ENCODE results near the gene HPS1. TPM values are rescaled to one million over a fixed set of nuclear protein-coding genes. Genes with fewer than 3 reads are reported as not detected.

HPS1 gene
- total and polyA plus RNA-seq, 7 donors, result 11.5 to 29.1 (median 15.6) TPM

- intact Hi-C loops (cut with DNase I), result no loop called here
- ATAC-seq, result no peak
- no peak for DNase-seq
- H3K9me3 ChIP-seq, result no peaks in the 10 kb centered on the region
- no peak overlapping the region for H3K27ac ChIP-seq
- peaks cover under 1% of the 10 kb centered on the region for H3K4me1 ChIP-seq
- TF ChIP-seq, protein P1, sequence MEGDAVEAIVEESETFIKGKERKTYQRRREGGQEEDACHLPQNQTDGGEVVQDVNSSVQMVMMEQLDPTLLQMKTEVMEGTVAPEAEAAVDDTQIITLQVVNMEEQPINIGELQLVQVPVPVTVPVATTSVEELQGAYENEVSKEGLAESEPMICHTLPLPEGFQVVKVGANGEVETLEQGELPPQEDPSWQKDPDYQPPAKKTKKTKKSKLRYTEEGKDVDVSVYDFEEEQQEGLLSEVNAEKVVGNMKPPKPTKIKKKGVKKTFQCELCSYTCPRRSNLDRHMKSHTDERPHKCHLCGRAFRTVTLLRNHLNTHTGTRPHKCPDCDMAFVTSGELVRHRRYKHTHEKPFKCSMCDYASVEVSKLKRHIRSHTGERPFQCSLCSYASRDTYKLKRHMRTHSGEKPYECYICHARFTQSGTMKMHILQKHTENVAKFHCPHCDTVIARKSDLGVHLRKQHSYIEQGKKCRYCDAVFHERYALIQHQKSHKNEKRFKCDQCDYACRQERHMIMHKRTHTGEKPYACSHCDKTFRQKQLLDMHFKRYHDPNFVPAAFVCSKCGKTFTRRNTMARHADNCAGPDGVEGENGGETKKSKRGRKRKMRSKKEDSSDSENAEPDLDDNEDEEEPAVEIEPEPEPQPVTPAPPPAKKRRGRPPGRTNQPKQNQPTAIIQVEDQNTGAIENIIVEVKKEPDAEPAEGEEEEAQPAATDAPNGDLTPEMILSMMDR (IDR thresholded peaks at IDR 0.05), result no peak
- no peaks in the 10 kb centered on the region for H3K27me3 ChIP-seq (ENCODE audit: insufficient read depth in 3 of 3, low read length in 2 of 3)
- 78 to 87% (median 87%) methylated on average over 7 of the region's 7 CpGs for WGBS, 3 donors
- H3K36me3 ChIP-seq (ENCODE audit: insufficient read depth in 1 of 2, low read depth in 1 of 2), result no peaks in the 10 kb centered on the region
- no peak overlapping the region for H3K4me3 ChIP-seq
Observed at GRCh38 chr10:98403812-98404504, 42.8 kb downstream of the HPS1 start.

DNA sequence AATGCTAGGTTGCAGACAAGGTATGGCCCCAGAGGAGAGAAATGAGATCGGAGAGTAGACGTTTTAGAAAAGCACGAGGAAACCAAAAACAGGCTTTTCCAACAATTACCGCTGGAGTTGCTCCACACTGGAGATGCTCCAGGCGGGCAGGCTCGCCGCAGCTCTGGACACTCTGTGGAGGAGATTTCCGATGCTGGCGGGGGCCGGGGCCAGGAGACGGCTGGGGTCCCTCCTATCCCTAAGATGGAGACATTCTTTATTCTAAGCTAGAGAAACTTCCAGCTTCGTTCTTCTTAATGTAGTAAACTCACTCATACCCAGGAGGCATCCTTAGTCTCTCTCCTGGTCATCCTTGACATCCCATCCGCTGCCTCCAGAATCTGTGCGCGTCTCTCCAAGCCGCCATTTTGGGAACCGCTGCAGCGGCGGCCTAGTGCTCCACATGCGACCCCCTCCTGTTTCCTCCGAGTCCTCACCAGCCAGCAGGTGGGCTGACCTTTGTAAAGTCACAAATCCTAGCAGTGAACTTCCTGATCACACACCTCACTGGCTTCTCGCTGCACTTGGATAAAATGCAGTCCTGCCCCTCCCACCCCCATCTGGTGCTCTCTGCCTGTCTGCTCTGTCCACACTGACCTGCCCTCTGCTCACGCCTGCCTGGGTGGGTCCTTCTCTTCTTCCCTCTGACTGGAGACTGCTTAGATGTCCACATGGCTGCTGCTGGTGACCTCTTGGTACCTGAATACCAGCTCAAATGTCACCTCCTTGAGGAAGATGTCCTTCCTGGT, 43.6 kb downstream of the HPS1 start:
- Histone ChIP-seq H3K4me1 (no peaks in the 10 kb centered on the region), H3K27ac (no peak overlapping the region), H3K36me3 (ENCODE audit: insufficient read depth in 1 of 2, low read depth in 1 of 2) (no peaks in the 10 kb centered on the region), H3K9me3 (no peaks in the 10 kb centered on the region), H3K27me3 (ENCODE audit: insufficient read depth in 3 of 3, low read length in 2 of 3) (no peaks in the 10 kb centered on the region), H3K4me3 (no peak overlapping the region)
- DNase-seq (no peak), ATAC-seq (no peak)
- intact Hi-C loops (cut with DNase I), result no loop called here
- WGBS, 3 donors, result 96 to 98% (median 97%) methylated on average over 23 of the region's 23 CpGs
- TF ChIP-seq, protein P1 (IDR thresholded peaks at IDR 0.05), result no peak

- Histone ChIP-seq H3K9me3 (no peaks in the 10 kb centered on the region), H3K4me3 (no peak overlapping the region), H3K27me3 (ENCODE audit: insufficient read depth in 3 of 3, low read length in 2 of 3) (no peaks in the 10 kb centered on the region), H3K4me1 (no peaks in the 10 kb centered on the region), H3K36me3 (ENCODE audit: insufficient read depth in 1 of 2, low read depth in 1 of 2) (no peaks in the 10 kb centered on the region), H3K27ac (no peak overlapping the region)
- TF ChIP-seq, protein P1 (IDR thresholded peaks at IDR 0.05), result no peak
- DNase-seq (no peak), ATAC-seq (no peak)
- 90 to 94% (median 94%) methylated on average over 7 of the region's 7 CpGs for WGBS, 3 donors
- intact Hi-C loops (cut with DNase I), result no loop called here
Observed at GRCh38 chr10:98402478-98402877, 44.3 kb downstream of the HPS1 start.

GRCh38 chr10:98400482-98400881, 46.3 kb downstream of the HPS1 start:
- ATAC-seq (no peak), DNase-seq (no peak)
- Histone ChIP-seq H3K27me3 (ENCODE audit: insufficient read depth in 3 of 3, low read length in 2 of 3) (no peaks in the 10 kb centered on the region), H3K27ac (no peak overlapping the region), H3K4me1 (no peaks in the 10 kb centered on the region), H3K9me3 (no peaks in the 10 kb centered on the region), H3K4me3 (no peak overlapping the region), H3K36me3 (ENCODE audit: insufficient read depth in 1 of 2, low read depth in 1 of 2) (peaks cover 0 to 4% of the 10 kb centered on the region in 2 donors)
- 88 to 93% (median 93%) methylated on average over 2 of the region's 2 CpGs for WGBS, 3 donors
- intact Hi-C loops (cut with DNase I), result no loop called here
- TF ChIP-seq, protein P1 (IDR thresholded peaks at IDR 0.05), result no peak
